H1 (cell line): ENCODE results near the gene PWP2. TPM values are rescaled to one million over a fixed set of nuclear protein-coding genes. Genes with fewer than 3 reads are reported as not detected.

Experiments
- CTCF ChIA-PET: fragments of 300-600 bp; sonication (Branson Sonifier 250); formaldehyde crosslinking; loops from one replicate; lab custom pipeline; 2021; ENCODE audit not compliant: partially characterized antibody; lab: Charles Lee
- POLR2A ChIA-PET: fragments of 300-600 bp; sonication (Branson Sonifier 250); formaldehyde crosslinking; loops from one replicate; lab custom pipeline; 2021; ENCODE audit warnings: inconsistent platforms; ENCODE audit not compliant: partially characterized antibody; lab: Charles Lee
- DNase-seq, 2 experiments: peaks; one replicate each; pipeline versions ENCODE4 v3.0.0 to v3.0.0-alpha.2; 2010 to 2022; ENCODE audit warnings: low spot score in 2 of 2, low read depth in 1 of 2, mixed read lengths in 1 of 2
- FAIRE-seq: peaks from 2 replicates; lab custom pipeline; 2011; peaks lifted over from hg19 to GRCh38; lab: Jason Lieb, UNC
- H2AFZ ChIP-seq: 2 replicates; pipeline ENCODE4 v1.8.1; 2012; ENCODE audit warnings: low read length, inconsistent platforms
- H2AK5ac ChIP-seq: 2 replicates; pipeline ENCODE4 v1.6.1; 2013; ENCODE audit warnings: low read depth, low read length
- H2BK120ac ChIP-seq: replicated peaks from 2 replicates; pipeline ENCODE3; 2013; ENCODE audit warnings: low read depth, low read length, inconsistent platforms
- H2BK12ac ChIP-seq: 2 replicates; pipeline ENCODE4 v1.6.1; 2013; ENCODE audit warnings: low read depth, low read length
- H2BK15ac ChIP-seq: 2 replicates; pipeline ENCODE4 v1.6.1; 2013; ENCODE audit warnings: low read length
- H2BK20ac ChIP-seq: 2 replicates; pipeline ENCODE4 v1.6.1; 2013; ENCODE audit warnings: low read length
- H2BK5ac ChIP-seq: 2 replicates; pipeline ENCODE4 v1.6.1; 2013; ENCODE audit warnings: low read depth, low read length
- H3K14ac ChIP-seq: 2 replicates; pipeline ENCODE4 v1.6.1; 2013; ENCODE audit warnings: inconsistent platforms; ENCODE audit not compliant: insufficient read length
- H3K18ac ChIP-seq: 2 replicates; pipeline ENCODE4 v1.6.1; 2013; ENCODE audit warnings: low read length; ENCODE audit errors: extremely low read depth
- H3K23ac ChIP-seq: 2 replicates; pipeline ENCODE4 v1.6.1; 2013; ENCODE audit warnings: inconsistent platforms; ENCODE audit not compliant: insufficient read length
- H3K23me2 ChIP-seq: 2 replicates; pipeline ENCODE4 v1.6.1; 2013; ENCODE audit warnings: low read depth, low read length
- H3K27ac ChIP-seq: 2 replicates; pipeline ENCODE4 v1.6.1; 2011; ENCODE audit warnings: low read depth, low read length, inconsistent platforms
- H3K27me3 ChIP-seq, 4 experiments: replicated peaks in 1 of 4; 1 replicate in 1 of 4; 2 replicates in 3 of 4; pipeline versions ENCODE4 v1.6.1 to v1.8.1; 2011 to 2013; ENCODE audit warnings: low read length in 3 of 4, mild to moderate bottlenecking in 3 of 4, inconsistent platforms in 2 of 4, mixed read lengths in 2 of 4, moderate library complexity in 1 of 4; ENCODE audit not compliant: control insufficient read depth in 3 of 4, insufficient read depth in 3 of 4; ENCODE audit errors: extremely low read depth in 1 of 4
- H3K36me3 ChIP-seq, 4 experiments: 2 replicates each; pipeline versions ENCODE4 v1.6.1 to v1.8.1; 2011 to 2013; ENCODE audit warnings: mild to moderate bottlenecking in 4 of 4, low read length in 3 of 4, moderate library complexity in 2 of 4, control low read depth in 1 of 4, inconsistent platforms in 1 of 4; ENCODE audit not compliant: insufficient read depth in 4 of 4, control insufficient read depth in 2 of 4
- H3K4ac ChIP-seq: replicated peaks from 2 replicates; pipeline ENCODE3; 2013; ENCODE audit warnings: low read length, low read depth, mixed read lengths, inconsistent platforms; ENCODE audit not compliant: insufficient read length
- H3K4me1 ChIP-seq, 4 experiments: replicated peaks in 1 of 4; 1 replicate in 1 of 4; 2 replicates in 3 of 4; pipeline versions ENCODE4 v1.6.1 to v1.8.1; 2011 to 2013; ENCODE audit warnings: low read length in 3 of 4, inconsistent platforms in 2 of 4, mixed read lengths in 1 of 4; ENCODE audit not compliant: insufficient read depth in 4 of 4, control insufficient read depth in 3 of 4
- H3K4me2 ChIP-seq, 2 experiments: 2 replicates each; pipeline versions ENCODE4 v1.6.1 to v1.8.1; 2011 to 2013; ENCODE audit warnings: low read depth in 2 of 2, low read length in 2 of 2, control low read depth in 1 of 2, inconsistent platforms in 1 of 2, mild to moderate bottlenecking in 1 of 2; ENCODE audit not compliant: insufficient read depth in 1 of 2
- H3K4me3 ChIP-seq, 4 experiments: fragments of 200-600, 300-600 bp in 1 of 4; sonication (generic), shearing (Covaris generic), sonication (Bioruptor Twin) in 1 of 4; 2 replicates each; pipeline versions ENCODE4 v1.5.1 to v1.8.1; 2011 to 2016; ENCODE audit warnings: low read length in 4 of 4, low read depth in 3 of 4, control low read depth in 2 of 4, inconsistent platforms in 2 of 4, mild to moderate bottlenecking in 2 of 4, mixed read lengths in 1 of 4, moderate library complexity in 1 of 4; ENCODE audit not compliant: insufficient read depth in 2 of 4; ENCODE audit errors: extremely low read depth in 1 of 4
- H3K56ac ChIP-seq: replicated peaks from 2 replicates; pipeline ENCODE3; 2013; ENCODE audit warnings: low read depth, mild to moderate bottlenecking, mixed read lengths, low read length, inconsistent platforms; ENCODE audit not compliant: insufficient read length
- H3K79me1 ChIP-seq: 2 replicates; pipeline ENCODE4 v1.6.1; 2013; ENCODE audit warnings: low read depth, low read length, control low read depth
- H3K79me2 ChIP-seq, 2 experiments: 2 replicates each; pipeline versions ENCODE4 v1.6.1 to v1.8.1; 2012 to 2013; ENCODE audit warnings: low read length in 2 of 2, mild to moderate bottlenecking in 2 of 2, inconsistent platforms in 1 of 2; ENCODE audit not compliant: insufficient read depth in 2 of 2, control insufficient read depth in 1 of 2
- H3K9ac ChIP-seq, 4 experiments: replicated peaks in 1 of 4; 1 replicate in 1 of 4; 2 replicates in 3 of 4; pipeline versions ENCODE4 v1.6.1 to v1.8.1; 2011 to 2013; ENCODE audit warnings: low read depth in 3 of 4, low read length in 3 of 4, control low read depth in 2 of 4, mild to moderate bottlenecking in 2 of 4, moderate library complexity in 2 of 4, inconsistent platforms in 1 of 4; ENCODE audit errors: extremely low read depth in 1 of 4
- H3K9me3 ChIP-seq, 2 experiments: 2 replicates each; pipeline versions ENCODE4 v1.6.1 to v1.8.1; 2012 to 2013; ENCODE audit warnings: mild to moderate bottlenecking in 2 of 2, moderate library complexity in 2 of 2, control low read depth in 1 of 2, inconsistent platforms in 1 of 2, low read depth in 1 of 2, low read length in 1 of 2, mixed read lengths in 1 of 2; ENCODE audit not compliant: insufficient read depth in 2 of 2
- H4K20me1 ChIP-seq, 2 experiments: replicated peaks in 1 of 2; 2 replicates each; pipeline versions ENCODE3 to v1.8.1; 2011 to 2013; ENCODE audit warnings: inconsistent platforms in 2 of 2, low read length in 2 of 2, mild to moderate bottlenecking in 1 of 2; ENCODE audit not compliant: insufficient read depth in 2 of 2, control insufficient read depth in 1 of 2
- H4K5ac ChIP-seq: 2 replicates; pipeline ENCODE4 v1.6.1; 2013; ENCODE audit warnings: low read length, low read depth, mixed read lengths, inconsistent platforms; ENCODE audit not compliant: insufficient read length
- H4K8ac ChIP-seq: 2 replicates; pipeline ENCODE4 v1.8.0; 2013; ENCODE audit warnings: mild to moderate bottlenecking, moderate library complexity, low read length, inconsistent platforms; ENCODE audit not compliant: insufficient read depth; ENCODE audit errors: extremely low read depth
- H4K91ac ChIP-seq: replicated peaks from 2 replicates; pipeline ENCODE3; 2013; ENCODE audit warnings: low read length, mixed read lengths, inconsistent platforms; ENCODE audit not compliant: insufficient read length
- GABPA ChIP-seq: IDR thresholded peaks from 2 replicates; pipeline ENCODE4 v1.6.1; 2011; ENCODE audit warnings: mild to moderate bottlenecking, low read length, moderate library complexity, borderline replicate concordance; ENCODE audit not compliant: insufficient read depth
- GTF2F1 ChIP-seq: IDR thresholded peaks from 2 replicates; pipeline ENCODE4 v1.6.1; 2012; ENCODE audit warnings: low read depth, low read length, improper control_type of control experiment, borderline replicate concordance
- POU5F1 ChIP-seq: IDR thresholded peaks from 2 replicates; pipeline ENCODE4 v1.6.1; 2011; ENCODE audit warnings: low read depth, mild to moderate bottlenecking, low read length, moderate library complexity
- WGBS, 2 experiments: shearing (Covaris generic) in 1 of 2; methylation state at CpG; one replicate each; pipeline versions ENCODE4 v1.1.6 to v1.1.7; 2013 to 2015; ENCODE audit warnings: low lambda C conversion rate in 2 of 2, mixed read lengths in 2 of 2, inconsistent platforms in 1 of 2, low coverage in 1 of 2, missing lambda C conversion rate in 1 of 2; ENCODE audit not compliant: insufficient replicate concordance in 2 of 2, insufficient coverage in 1 of 2, insufficient read length in 1 of 2; ENCODE audit errors: extremely low coverage in 1 of 2, missing lambda C conversion rate in 1 of 2; 5-methylcytosine and 5-hydroxymethylcytosine counted together
- polyA plus RNA-seq, 7 experiments: library from polyadenylated mRNA; depleted of rRNA in 3 of 7; stranded (reverse) in 5 of 7; unstranded in 2 of 7; fragments of >200 nt in 5 of 7; fragments of 200-250 nt in 2 of 7; gene quantifications; 1 replicate in 5 of 7; 2 replicates in 1 of 7; 4 replicates in 1 of 7; pipeline versions ENCODE4 v1.2.1 to v1.2.3, GENCODE V29; 2011 to 2013; ENCODE audit warnings: missing spikeins in 2 of 7, mixed read lengths in 2 of 7
- total RNA-seq: library from RNA; stranded (reverse); fragmentation: NEBNext Ultra II Directional; extraction: Animal tissue kit (Norgen Biotek cat#: 25700); gene quantifications from 2 replicates; pipeline ENCODE4 v1.2.1, GENCODE V29; 2021

PWP2 gene
- total and polyA plus RNA-seq, 2 of the 8 experiments (the other 6 are each of a cell fraction or from before 2014, with no cell fraction given) = 4.4 to 6.7 TPM

DNA sequence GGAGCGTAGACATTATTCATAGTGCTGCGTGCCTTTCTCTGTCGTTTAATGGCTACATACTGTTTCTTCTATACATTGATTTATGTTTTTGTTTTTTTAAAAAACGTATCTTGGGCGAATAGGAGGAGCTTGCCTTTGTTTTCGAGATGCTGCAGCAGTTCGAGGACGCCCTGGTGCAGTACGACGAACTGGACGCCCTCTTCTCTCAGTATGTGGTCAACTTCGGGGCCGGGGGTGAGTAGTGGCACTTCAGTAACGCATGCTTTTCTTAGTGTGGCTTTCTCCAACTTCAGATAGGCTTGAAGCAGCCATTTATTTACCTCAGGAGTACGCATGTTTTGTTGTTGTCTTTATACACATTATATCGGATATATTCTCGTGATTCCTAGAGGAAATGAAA is 48.2 kb upstream of the PWP2 start:
- Histone ChIP-seq H3K18ac (no peak overlapping the region), H3K9me3 (no peaks in the 10 kb centered on the region), H3K9ac (no peak overlapping the region), H4K5ac (no peak overlapping the region), H4K20me1 (peaks cover 0 to 8% of the 10 kb centered on the region in 2 experiments), H4K8ac (no peak overlapping the region), H3K36me3 (peaks cover 5 to 29% (median 15%) of the 10 kb centered on the region in 4 experiments; a peak in 6 of 8 replicates), H3K23me2 (no peaks in the 10 kb centered on the region; the same call in 1 of the 2 replicates), H2BK5ac (no peak overlapping the region), H3K14ac (no peak overlapping the region), H4K91ac (no peak overlapping the region), H3K27ac (no peak overlapping the region), H2BK12ac (no peak overlapping the region), H2BK15ac (no peak overlapping the region), H3K23ac (no peak overlapping the region), H3K56ac (no peak overlapping the region), H3K79me2 (peaks cover 0 to 5% of the 10 kb centered on the region in 2 experiments; a peak in 1 of 4 replicates), H2AFZ (no peak overlapping the region), H3K27me3 (no peaks in the 10 kb centered on the region), H3K4me3 (no peak overlapping the region), H3K79me1 (peaks cover 5% of the 10 kb centered on the region), H3K4me1 (no peaks in the 10 kb centered on the region), H3K4ac (no peak overlapping the region), H2BK120ac (no peak overlapping the region), H3K4me2 (no peak overlapping the region), H2BK20ac (no peak overlapping the region), H2AK5ac (no peak overlapping the region)
- POLR2A ChIA-PET = interaction anchor here (1.7 kb wide), 1 partner anchor 10 kb away, joined by 3 read pairs; no protein-coding TSS in a partner anchor
- TF ChIP-seq GTF2F1 = no peak
- TF ChIP-seq GABPA = no peak
- TF ChIP-seq POU5F1 = no peak
- WGBS, 2 experiments = 90% methylated on average over 17 of the region's 17 CpGs; no CpG with 5 or more reads in 1 of the 2 experiments
- DNase-seq = no peak
- no peak for FAIRE-seq
- CTCF ChIA-PET = interaction anchor here (1.8 kb wide), 1 partner anchor 9 kb away, joined by 4 read pairs; no protein-coding TSS in a partner anchor
